A172 (cell line): ENCODE data around the gene ACTRT2. TPM values are rescaled to one million over a fixed set of nuclear protein-coding genes. Genes with fewer than 3 reads are reported as not detected.

Experiments
- DNase-seq: peaks from one replicate; pipeline ENCODE4 v3.0.0-alpha.2; 2015; ENCODE audit warnings: low spot score
- total RNA-seq: library from RNA; depleted of rRNA; stranded (reverse); fragments of >200 nt; shearing (Covaris generic); gene quantifications from 2 replicates; pipeline ENCODE4 v1.2.3, GENCODE V29; 2014; rRNA removed

ACTRT2 gene
- total RNA-seq, result not detected in 2 replicates

GRCh38 chr1:3021233-3021671 lies at the start of gene ACTRT2:
Gene ACTRT2, plus strand, starts transcription at chr1:3021467. Its CDS starts 220 bp downstream, at chr1:3021687.
- no peak for DNase-seq

GRCh38 chr1:2971609-2972008 lies 49.7 kb upstream of the ACTRT2 start:
- no peak for DNase-seq

- no peak for DNase-seq
Observed at GRCh38 chr1:2972011-2972878, 49.0 kb upstream of the ACTRT2 start.

GRCh38 chr1:2972879-2973575 lies 48.2 kb upstream of the ACTRT2 start:
- DNase-seq, result no peak

- DNase-seq, result no peak
Observed at GRCh38 chr1:2973601-2974593, 47.4 kb upstream of the ACTRT2 start.

- DNase-seq, result no peak
Observed at GRCh38 chr1:2974701-2975301, 46.5 kb upstream of the ACTRT2 start.

- DNase-seq, result no peak
Observed at GRCh38 chr1:2975466-2976179, 45.6 kb upstream of the ACTRT2 start.

GRCh38 chr1:2976180-2976562 lies 45.1 kb upstream of the ACTRT2 start:
- no peak for DNase-seq

- DNase-seq, result no peak
Observed at GRCh38 chr1:2977886-2978611, 43.2 kb upstream of the ACTRT2 start.

GRCh38 chr1:2978691-2979190 lies 42.5 kb upstream of the ACTRT2 start:
- no peak for DNase-seq

GRCh38 chr1:2979191-2980072 lies 41.8 kb upstream of the ACTRT2 start:
- DNase-seq, result no peak

GRCh38 chr1:2980073-2980791 lies 41.0 kb upstream of the ACTRT2 start:
- no peak for DNase-seq

- no peak for DNase-seq
Observed at GRCh38 chr1:2980849-2981248, 40.4 kb upstream of the ACTRT2 start.

GRCh38 chr1:2981388-2981787 lies 39.9 kb upstream of the ACTRT2 start:
- DNase-seq, result no peak

- no peak for DNase-seq
Observed at GRCh38 chr1:2981981-2982614, 39.2 kb upstream of the ACTRT2 start.

- no peak for DNase-seq
Observed at GRCh38 chr1:2982615-2983318, 38.5 kb upstream of the ACTRT2 start.

- no peak for DNase-seq
Observed at GRCh38 chr1:2983319-2983705, 38.0 kb upstream of the ACTRT2 start.
